Rectal smooth muscle tissue (tissue), 1 donor: ENCODE data around the gene KRTAP10-6.
"Not testable (repeated sequence)": the region's sequence is repeated elsewhere in the genome, so short reads cannot be mapped to it uniquely, and the experiment has no call there.

Source experiments
- H3K27ac ChIP-seq: one replicate; pipeline ENCODE4 v1.7.0; 2013; ENCODE audit warnings: low read depth, low read length, inconsistent platforms
- H3K27me3 ChIP-seq: one replicate; pipeline ENCODE4 v1.7.0; 2013; ENCODE audit warnings: low read length; ENCODE audit not compliant: control insufficient read depth, insufficient read depth
- H3K36me3 ChIP-seq: one replicate; pipeline ENCODE4 v1.7.0; 2013; ENCODE audit warnings: low read length; ENCODE audit not compliant: control insufficient read depth, insufficient read depth
- H3K4me1 ChIP-seq: one replicate; pipeline ENCODE4 v1.7.0; 2013; ENCODE audit warnings: low read length; ENCODE audit not compliant: control insufficient read depth, insufficient read depth
- H3K4me3 ChIP-seq: one replicate; pipeline ENCODE4 v1.7.0; 2013; ENCODE audit warnings: low read length
- H3K9ac ChIP-seq: one replicate; pipeline ENCODE4 v1.7.0; 2013; ENCODE audit warnings: low read length

Gene KRTAP10-6

GRCh38 chr21:44579056-44579832 is 13.1 kb downstream of the KRTAP10-6 start:
- Histone ChIP-seq H3K27me3 (no peaks in the 10 kb centered on the region), H3K27ac (no peak overlapping the region), H3K36me3 (no peaks in the 10 kb centered on the region)

GRCh38 chr21:44578371-44579055 is 13.8 kb downstream of the KRTAP10-6 start:
- H3K4me1 ChIP-seq: no peaks in the 10 kb centered on the region
- H3K36me3 ChIP-seq: no peaks in the 10 kb centered on the region
- no peak overlapping the region for H3K27ac ChIP-seq
- no peak overlapping the region for H3K9ac ChIP-seq
- no peak overlapping the region for H3K4me3 ChIP-seq
- H3K27me3 ChIP-seq: no peaks in the 10 kb centered on the region

More at GRCh38 chr21:44579056-44579832, 13.1 kb downstream of the KRTAP10-6 start:
- Histone ChIP-seq H3K9ac (no peak overlapping the region), H3K4me3 (no peak overlapping the region), H3K4me1 (no peaks in the 10 kb centered on the region)

GRCh38 chr21:44576025-44576420 is 16.3 kb downstream of the KRTAP10-6 start:
- H3K36me3 ChIP-seq: no peaks in the 10 kb centered on the region
- no peak overlapping the region for H3K9ac ChIP-seq
- H3K4me1 ChIP-seq: no peaks in the 10 kb centered on the region

GRCh38 chr21:44575307-44576024 is 16.8 kb downstream of the KRTAP10-6 start:
- no peaks in the 10 kb centered on the region for H3K4me1 ChIP-seq
- no peak overlapping the region for H3K4me3 ChIP-seq
- H3K36me3 ChIP-seq: no peaks in the 10 kb centered on the region
- no peak overlapping the region for H3K9ac ChIP-seq
- no peaks in the 10 kb centered on the region for H3K27me3 ChIP-seq
- no peak overlapping the region for H3K27ac ChIP-seq

More at GRCh38 chr21:44576025-44576420, 16.3 kb downstream of the KRTAP10-6 start:
- Histone ChIP-seq H3K4me3 (no peak overlapping the region), H3K27me3 (no peaks in the 10 kb centered on the region), H3K27ac (no peak overlapping the region)

GRCh38 chr21:44574457-44575306 is 17.6 kb downstream of the KRTAP10-6 start:
- Histone ChIP-seq H3K9ac (no peak overlapping the region), H3K27ac (no peak overlapping the region), H3K4me1 (no peaks in the 10 kb centered on the region), H3K27me3 (no peaks in the 10 kb centered on the region), H3K4me3 (no peak overlapping the region), H3K36me3 (no peaks in the 10 kb centered on the region)

GRCh38 chr21:44573630-44574456 is 18.5 kb downstream of the KRTAP10-6 start, which contains the start of gene KRTAP10-4:
Gene KRTAP10-4 (plus strand): TSS chr21:44573729. CDS start chr21:44573759, 30 bp downstream.
- H3K9ac ChIP-seq, H3K27ac ChIP-seq, H3K4me3 ChIP-seq, H3K4me1 ChIP-seq, H3K36me3 ChIP-seq, H3K27me3 ChIP-seq: not testable (repeated sequence)

- H3K36me3 ChIP-seq: no peaks in the 10 kb centered on the region
- H3K4me1 ChIP-seq: no peaks in the 10 kb centered on the region
- no peak overlapping the region for H3K4me3 ChIP-seq
- H3K27ac ChIP-seq: no peak overlapping the region
- H3K9ac ChIP-seq: no peak overlapping the region
- H3K27me3 ChIP-seq: no peaks in the 10 kb centered on the region
Measured at GRCh38 chr21:44572959-44573583, 19.2 kb downstream of the KRTAP10-6 start.

- H3K4me1 ChIP-seq: no peaks in the 10 kb centered on the region
- H3K27me3 ChIP-seq: no peaks in the 10 kb centered on the region
- H3K9ac ChIP-seq: no peak overlapping the region
Measured at GRCh38 chr21:44571844-44572782, 20.2 kb downstream of the KRTAP10-6 start.

GRCh38 chr21:44571296-44571695 is 21.0 kb downstream of the KRTAP10-6 start:
- Histone ChIP-seq H3K4me3 (no peak overlapping the region), H3K9ac (no peak overlapping the region), H3K4me1 (no peaks in the 10 kb centered on the region), H3K36me3 (no peaks in the 10 kb centered on the region), H3K27me3 (no peaks in the 10 kb centered on the region), H3K27ac (no peak overlapping the region)

More at GRCh38 chr21:44571844-44572782, 20.2 kb downstream of the KRTAP10-6 start:
- no peak overlapping the region for H3K4me3 ChIP-seq
- H3K27ac ChIP-seq: no peak overlapping the region
- H3K36me3 ChIP-seq: no peaks in the 10 kb centered on the region

- Histone ChIP-seq H3K27ac (no peak overlapping the region), H3K36me3 (no peaks in the 10 kb centered on the region), H3K27me3 (no peaks in the 10 kb centered on the region), H3K4me1 (no peaks in the 10 kb centered on the region), H3K4me3 (no peak overlapping the region), H3K9ac (no peak overlapping the region)
Measured at GRCh38 chr21:44569861-44570517, 22.3 kb downstream of the KRTAP10-6 start.
